CD4-positive, alpha-beta T cell (primary cell): ENCODE results near the gene AGPAT3. TPM values are rescaled to one million over a fixed set of nuclear protein-coding genes. Genes with fewer than 3 reads are reported as not detected.
A peak's percentile ranks its signal among the peaks of the same experiment; 100 is the strongest.

Experiments
- ATAC-seq: fragments of 200-7000 bp; cut with Tn5 transposase; one replicate; pipeline ENCODE4 v1.10.0; 2022; ENCODE audit warnings: mild to moderate bottlenecking; ENCODE audit not compliant: poor library complexity
- CTCF ChIA-PET: fragments of 350-600 bp; sonication (Branson Sonifier 250); formaldehyde crosslinking; loops from one replicate; lab custom pipeline; 2021; ENCODE audit warnings: antibody characterized with exemption, inconsistent platforms; lab: Charles Lee
- POLR2A ChIA-PET: fragments of 350-600 bp; sonication (Branson Sonifier 250); formaldehyde crosslinking; loops from one replicate; lab custom pipeline; 2021; ENCODE audit warnings: antibody characterized with exemption, inconsistent platforms; lab: Charles Lee
- DNase-seq, 14 experiments: peaks; one replicate each; pipeline ENCODE4 v3.0.0-alpha.2; 2013 to 2020; ENCODE audit warnings: mixed read lengths in 2 of 14
- H3K27ac ChIP-seq, 2 donors: one replicate each; pipeline versions ENCODE4 v1.5.1 to v1.7.0; 2013; ENCODE audit warnings: low read length in 2 of 2, low read depth in 1 of 2, mild to moderate bottlenecking in 1 of 2
- H3K27me3 ChIP-seq, 2 experiments: 1 replicate in 1 of 2; 2 replicates in 1 of 2; pipeline versions ENCODE4 v1.6.1 to v1.7.0; 2013; ENCODE audit warnings: low read length in 2 of 2, control low read depth in 1 of 2, mild to moderate bottlenecking in 1 of 2, moderate library complexity in 1 of 2; ENCODE audit not compliant: insufficient read depth in 2 of 2, control insufficient read depth in 1 of 2
- H3K36me3 ChIP-seq: one replicate; pipeline ENCODE4 v1.6.1; 2013; ENCODE audit warnings: low read length, control low read depth; ENCODE audit not compliant: insufficient read depth
- H3K4me1 ChIP-seq: one replicate; pipeline ENCODE4 v1.6.1; 2013; ENCODE audit warnings: low read length, control low read depth; ENCODE audit not compliant: insufficient read depth
- H3K4me3 ChIP-seq: one replicate; pipeline ENCODE4 v1.5.1; 2013; ENCODE audit warnings: mild to moderate bottlenecking, low read length, moderate library complexity
- H3K9me3 ChIP-seq, 2 experiments: 1 replicate in 1 of 2; 2 replicates in 1 of 2; pipeline versions ENCODE4 v1.6.1 to v1.7.0; 2013; ENCODE audit warnings: low read length in 2 of 2, mild to moderate bottlenecking in 2 of 2, control low read depth in 1 of 2, moderate library complexity in 1 of 2; ENCODE audit not compliant: control insufficient read depth in 1 of 2, insufficient read depth in 1 of 2
- H3K27ac Mint-ChIP-seq: one replicate; pipeline ENCODE4 v1.8.0; 2020; ENCODE audit warnings: mixed read lengths
- H3K27me3 Mint-ChIP-seq: one replicate; pipeline ENCODE4 v1.8.0; 2021; ENCODE audit warnings: mixed read lengths
- H3K36me3 Mint-ChIP-seq: one replicate; pipeline ENCODE4 v1.8.0; 2021; ENCODE audit warnings: low read depth, mixed read lengths
- H3K4me1 Mint-ChIP-seq: one replicate; pipeline ENCODE4 v1.8.0; 2021; ENCODE audit warnings: low read depth, mixed read lengths
- H3K4me3 Mint-ChIP-seq: one replicate; pipeline ENCODE4 v1.8.0; 2020; ENCODE audit warnings: mild to moderate bottlenecking, mixed read lengths
- H3K9me3 Mint-ChIP-seq: one replicate; pipeline ENCODE4 v1.8.0; 2020; ENCODE audit warnings: mixed read lengths
- CTCF ChIP-seq: fragments of 200-600 bp; IDR thresholded peaks from one replicate; pipeline ENCODE4 v1.8.0; 2022; ENCODE audit warnings: antibody characterized with exemption, mild to moderate bottlenecking
- intact Hi-C, 2 experiments: fragments of 100-400 bp; cut with DNase I in 1 of 2; cut with micrococcal nuclease in 1 of 2; formaldehyde crosslinking; loops; one replicate each; pipeline versions ENCODE4 v1.15.1 to v1.9.0; 2023 to 2025; cut with DNase I, micrococcal nuclease
- total RNA-seq, 174 experiments: library from RNA in 2 of 174; stranded (reverse) in 2 of 174; gene quantifications; one replicate each; pipeline ENCODE4 v1.2.3 and lab custom pipeline; 2021 to 2026

AGPAT3 gene
- total RNA-seq, 2 experiments from 2014 or later = 40.8 to 43.4 TPM

- Mint-ChIP-seq H3K27me3 (no peaks in the 10 kb centered on the region), H3K4me1 (peaks cover 29% of the 10 kb centered on the region), H3K9me3 (no peaks in the 10 kb centered on the region), H3K36me3 (peaks cover 21% of the 10 kb centered on the region), H3K27ac (peak overlapping the region; percentile 62), H3K4me3 (no peak overlapping the region)
- H3K4me1 ChIP-seq = peaks cover 21% of the 10 kb centered on the region
- no peak for TF ChIP-seq CTCF
- peaks cover 28% of the 10 kb centered on the region for H3K36me3 ChIP-seq
- ChIA-PET CTCF (no interaction called here), POLR2A (no interaction called here)
- H3K27me3 ChIP-seq = no peaks in the 10 kb centered on the region
- ATAC-seq (no peak), DNase-seq (no peak)
- H3K27ac ChIP-seq = no peak overlapping the region
- intact Hi-C loops = no loop called here
- H3K9me3 ChIP-seq = peaks cover 0 to 8% of the 10 kb centered on the region in 2 experiments
- no peak overlapping the region for H3K4me3 ChIP-seq
Measured at GRCh38 chr21:43956019-43956669, 91.1 kb downstream of the AGPAT3 start.

GRCh38 chr21:43956670-43957035 lies 91.6 kb downstream of the AGPAT3 start:
- CTCF ChIA-PET = no interaction called here
- TF ChIP-seq CTCF = no peak
- Mint-ChIP-seq H3K4me1 (peaks cover 32% of the 10 kb centered on the region), H3K27me3 (no peaks in the 10 kb centered on the region), H3K27ac (peak overlapping the region; percentile 62), H3K4me3 (no peak overlapping the region), H3K9me3 (no peaks in the 10 kb centered on the region), H3K36me3 (peaks cover 24% of the 10 kb centered on the region)
- Histone ChIP-seq H3K27ac (no peak overlapping the region), H3K4me1 (peaks cover 20% of the 10 kb centered on the region), H3K9me3 (peaks cover 0 to 8% of the 10 kb centered on the region in 2 experiments), H3K4me3 (no peak overlapping the region), H3K36me3 (peaks cover 30% of the 10 kb centered on the region), H3K27me3 (no peaks in the 10 kb centered on the region)
- ATAC-seq = no peak
- no peak for DNase-seq
- POLR2A ChIA-PET = no interaction called here
- intact Hi-C loops = no loop called here

- DNase-seq (no peak), ATAC-seq (no peak)
- H3K4me1 ChIP-seq = peaks cover 17% of the 10 kb centered on the region
- intact Hi-C loops = no loop called here
- no peaks in the 10 kb centered on the region for H3K9me3 Mint-ChIP-seq
- H3K4me3 Mint-ChIP-seq = no peak overlapping the region
- no peak overlapping the region for H3K27ac ChIP-seq
- POLR2A ChIA-PET = no interaction called here
- no peak for TF ChIP-seq CTCF
- H3K27ac Mint-ChIP-seq = peak overlapping the region; percentile 62
- peaks cover 23% of the 10 kb centered on the region for H3K36me3 Mint-ChIP-seq
- H3K27me3 ChIP-seq = no peaks in the 10 kb centered on the region
- H3K36me3 ChIP-seq = peaks cover 31% of the 10 kb centered on the region
- CTCF ChIA-PET = no interaction called here
- no peak overlapping the region for H3K4me3 ChIP-seq
- peaks cover 0 to 8% of the 10 kb centered on the region in 2 experiments for H3K9me3 ChIP-seq
- H3K4me1 Mint-ChIP-seq = peaks cover 30% of the 10 kb centered on the region
- H3K27me3 Mint-ChIP-seq = no peaks in the 10 kb centered on the region
Measured at GRCh38 chr21:43957128-43957571, 92.1 kb downstream of the AGPAT3 start.
